HG02571 (cell line): ENCODE measurements around the gene SYNM.

ENCODE experiments used
- ATAC-seq: cut with Tn5 transposase; IDR thresholded peaks from one replicate; pipeline ENCODE4 v1.9.1; 2021; ENCODE audit warnings: mild to moderate bottlenecking, moderate library complexity; ENCODE audit not compliant: unreplicated experiment

SYNM gene

GRCh38 chr15:99120050-99120777 is 15.3 kb downstream of the SYNM start:
- ATAC-seq: no peak

GRCh38 chr15:99121207-99121606 is 16.3 kb downstream of the SYNM start:
- ATAC-seq: no peak

GRCh38 chr15:99121691-99122410 is 17.0 kb downstream of the SYNM start:
- no peak for ATAC-seq

- ATAC-seq: no peak
Observed at GRCh38 chr15:99122831-99123712, 18.2 kb downstream of the SYNM start.

- no peak for ATAC-seq
Observed at GRCh38 chr15:99123713-99124451, 19.0 kb downstream of the SYNM start.

- ATAC-seq: no peak
Observed at GRCh38 chr15:99124641-99125040, 19.8 kb downstream of the SYNM start.

GRCh38 chr15:99125061-99125891 is 20.4 kb downstream of the SYNM start:
- ATAC-seq: no peak

- no peak for ATAC-seq
Observed at GRCh38 chr15:99126131-99126588, 21.3 kb downstream of the SYNM start.

GRCh38 chr15:99126930-99127329 is 22.1 kb downstream of the SYNM start:
- no peak for ATAC-seq

- ATAC-seq: no peak
Observed at GRCh38 chr15:99127773-99128172, 22.9 kb downstream of the SYNM start.

GRCh38 chr15:99128411-99128810 is 23.5 kb downstream of the SYNM start:
- ATAC-seq: no peak

GRCh38 chr15:99129644-99130043 is 24.8 kb downstream of the SYNM start:
- no peak for ATAC-seq

GRCh38 chr15:99130314-99130713 is 25.4 kb downstream of the SYNM start:
- ATAC-seq: no peak

GRCh38 chr15:99130765-99131440 is 26.0 kb downstream of the SYNM start:
- no peak for ATAC-seq

GRCh38 chr15:99131441-99132023 is 26.7 kb downstream of the SYNM start:
- no peak for ATAC-seq

GRCh38 chr15:99132122-99132521 is 27.2 kb downstream of the SYNM start:
- no peak for ATAC-seq

GRCh38 chr15:99132634-99133287 is 27.9 kb downstream of the SYNM start:
- no peak for ATAC-seq

GRCh38 chr15:99134317-99134821 is 29.5 kb downstream of the SYNM start:
- no peak for ATAC-seq
